ENCODE data around the gene UPK1B.
"Not testable (repeated sequence)": the region's sequence is repeated elsewhere in the genome, so short reads cannot be mapped to it uniquely, and the experiment has no call there.

UPK1B gene

GRCh38 chr3:119173325-119173724 is at the start of gene UPK1B:
Gene UPK1B (plus strand): TSS chr3:119173598. CDS start chr3:119186742, 13,144 bp downstream.
- no peak for DNase-seq (ENCODE audit: low spot score)

GRCh38 chr3:119125342-119125741 is 48.1 kb upstream of the UPK1B start:
- DNase-seq (ENCODE audit: low spot score) = no peak

- no peak for DNase-seq (ENCODE audit: low spot score)
Measured at GRCh38 chr3:119125742-119126504, 47.5 kb upstream of the UPK1B start.

GRCh38 chr3:119130291-119130690 is 43.1 kb upstream of the UPK1B start:
- not testable (repeated sequence) for DNase-seq (ENCODE audit: low spot score)

GRCh38 chr3:119132291-119132690 is 41.1 kb upstream of the UPK1B start:
- DNase-seq (ENCODE audit: low spot score) = not testable (repeated sequence)

- not testable (repeated sequence) for DNase-seq (ENCODE audit: low spot score)
Measured at GRCh38 chr3:119139360-119139759, 34.0 kb upstream of the UPK1B start.

- DNase-seq (ENCODE audit: low spot score) = no peak
Measured at GRCh38 chr3:119140466-119140865, 32.9 kb upstream of the UPK1B start.

GRCh38 chr3:119145128-119145499 is 28.3 kb upstream of the UPK1B start:
- DNase-seq (ENCODE audit: low spot score) = no peak

- DNase-seq (ENCODE audit: low spot score) = peak; percentile 18
Measured at GRCh38 chr3:119145500-119146167, 27.8 kb upstream of the UPK1B start, which contains the start of gene TEX55. Gene TEX55 (plus strand): TSS chr3:119146165. CDS start chr3:119146190, 25 bp downstream.

GRCh38 chr3:119146578-119147375 is 26.6 kb upstream of the UPK1B start:
- DNase-seq (ENCODE audit: low spot score) = no peak

- no peak for DNase-seq (ENCODE audit: low spot score)
Measured at GRCh38 chr3:119147494-119147893, 25.9 kb upstream of the UPK1B start.

- DNase-seq (ENCODE audit: low spot score) = no peak
Measured at GRCh38 chr3:119148493-119149180, 24.8 kb upstream of the UPK1B start.

- no peak for DNase-seq (ENCODE audit: low spot score)
Measured at GRCh38 chr3:119149484-119149883, 23.9 kb upstream of the UPK1B start.

- no peak for DNase-seq (ENCODE audit: low spot score)
Measured at GRCh38 chr3:119156868-119157267, 16.5 kb upstream of the UPK1B start.

GRCh38 chr3:119157971-119158370 is 15.4 kb upstream of the UPK1B start:
- DNase-seq (ENCODE audit: low spot score) = no peak

GRCh38 chr3:119160361-119160760 is 13.0 kb upstream of the UPK1B start:
- DNase-seq (ENCODE audit: low spot score) = no peak

- DNase-seq (ENCODE audit: low spot score) = no peak
Measured at GRCh38 chr3:119160815-119161214, 12.6 kb upstream of the UPK1B start.

- no peak for DNase-seq (ENCODE audit: low spot score)
Measured at GRCh38 chr3:119161240-119161639, 12.2 kb upstream of the UPK1B start.

- DNase-seq (ENCODE audit: low spot score) = not testable (repeated sequence)
Measured at GRCh38 chr3:119164745-119165144, 8.7 kb upstream of the UPK1B start.

- DNase-seq (ENCODE audit: low spot score) = no peak
Measured at GRCh38 chr3:119170821-119171220, 2.6 kb upstream of the UPK1B start.

GRCh38 chr3:119175872-119176756 is 2.7 kb downstream of the UPK1B start:
- DNase-seq (ENCODE audit: low spot score) = no peak
